ENCODE data around the gene GPATCH1.

GPATCH1 gene

GRCh38 chr19:33062902-33063301 is 18.1 kb upstream of the GPATCH1 start:
- TF ChIP-seq REST (IDR thresholded peaks at IDR 0.05; ENCODE audit: insufficient read depth in 1 of 2, low read depth in 2 of 2, low read length in 2 of 2) (no peak), TAF1 (IDR thresholded peaks at IDR 0.05; ENCODE audit: borderline replicate concordance, insufficient read depth, low read length) (no peak), FOXP2 (optimal IDR thresholded peaks at IDR 0.05; ENCODE audit: borderline replicate concordance, extremely low read depth, extremely low read length, insufficient read depth) (no peak), SIN3A (IDR thresholded peaks at IDR 0.05; ENCODE audit: borderline replicate concordance, insufficient read depth, low read length) (no peak), POLR2AphosphoS5 (IDR thresholded peaks at IDR 0.05; ENCODE audit: low read depth, low read length) (no peak)

GRCh38 chr19:33063356-33063752 is 17.6 kb upstream of the GPATCH1 start:
- TF ChIP-seq FOXP2 (optimal IDR thresholded peaks at IDR 0.05; ENCODE audit: borderline replicate concordance, extremely low read depth, extremely low read length, insufficient read depth) = no peak

GRCh38 chr19:33063753-33064457 is 17.1 kb upstream of the GPATCH1 start:
- TF ChIP-seq SIN3A (IDR thresholded peaks at IDR 0.05; ENCODE audit: borderline replicate concordance, insufficient read depth, low read length) (no peak), FOXP2 (optimal IDR thresholded peaks at IDR 0.05; ENCODE audit: borderline replicate concordance, extremely low read depth, extremely low read length, insufficient read depth) (no peak), REST (IDR thresholded peaks at IDR 0.05; ENCODE audit: insufficient read depth in 1 of 2, low read depth in 2 of 2, low read length in 2 of 2) (no peak), POLR2AphosphoS5 (IDR thresholded peaks at IDR 0.05; ENCODE audit: low read depth, low read length) (no peak), TAF1 (IDR thresholded peaks at IDR 0.05; ENCODE audit: borderline replicate concordance, insufficient read depth, low read length) (no peak)

- TF ChIP-seq REST (IDR thresholded peaks at IDR 0.05; ENCODE audit: insufficient read depth in 1 of 2, low read depth in 2 of 2, low read length in 2 of 2) (no peak), FOXP2 (optimal IDR thresholded peaks at IDR 0.05; ENCODE audit: borderline replicate concordance, extremely low read depth, extremely low read length, insufficient read depth) (no peak), POLR2AphosphoS5 (IDR thresholded peaks at IDR 0.05; ENCODE audit: low read depth, low read length) (no peak), TAF1 (IDR thresholded peaks at IDR 0.05; ENCODE audit: borderline replicate concordance, insufficient read depth, low read length) (no peak), SIN3A (IDR thresholded peaks at IDR 0.05; ENCODE audit: borderline replicate concordance, insufficient read depth, low read length) (no peak)
These were observed 16.6 kb upstream of the GPATCH1 start for GRCh38 chr19:33064458-33064791.

GRCh38 chr19:33064792-33065550 is 16.0 kb upstream of the GPATCH1 start, which contains the start of gene RHPN2:
Gene RHPN2, minus strand, starts transcription at chr19:33064888. Its CDS starts 36 bp downstream, at chr19:33064852.
- TF ChIP-seq REST (IDR thresholded peaks at IDR 0.05; ENCODE audit: insufficient read depth in 1 of 2, low read depth in 2 of 2, low read length in 2 of 2) (no peak), POLR2AphosphoS5 (IDR thresholded peaks at IDR 0.05; ENCODE audit: low read depth, low read length) (peak; percentile 78; the same call in 1 of the 2 replicates), SIN3A (IDR thresholded peaks at IDR 0.05; ENCODE audit: borderline replicate concordance, insufficient read depth, low read length) (no peak), TAF1 (IDR thresholded peaks at IDR 0.05; ENCODE audit: borderline replicate concordance, insufficient read depth, low read length) (peak; percentile 62; the same call in 1 of the 2 replicates), FOXP2 (optimal IDR thresholded peaks at IDR 0.05; ENCODE audit: borderline replicate concordance, extremely low read depth, extremely low read length, insufficient read depth) (peak; percentile 25)
